ENCODE results near the gene MLANA.

GRCh38 chr9:5866685-5867084 lies 24.0 kb upstream of the MLANA start:
- TF ChIP-seq, protein P1, sequence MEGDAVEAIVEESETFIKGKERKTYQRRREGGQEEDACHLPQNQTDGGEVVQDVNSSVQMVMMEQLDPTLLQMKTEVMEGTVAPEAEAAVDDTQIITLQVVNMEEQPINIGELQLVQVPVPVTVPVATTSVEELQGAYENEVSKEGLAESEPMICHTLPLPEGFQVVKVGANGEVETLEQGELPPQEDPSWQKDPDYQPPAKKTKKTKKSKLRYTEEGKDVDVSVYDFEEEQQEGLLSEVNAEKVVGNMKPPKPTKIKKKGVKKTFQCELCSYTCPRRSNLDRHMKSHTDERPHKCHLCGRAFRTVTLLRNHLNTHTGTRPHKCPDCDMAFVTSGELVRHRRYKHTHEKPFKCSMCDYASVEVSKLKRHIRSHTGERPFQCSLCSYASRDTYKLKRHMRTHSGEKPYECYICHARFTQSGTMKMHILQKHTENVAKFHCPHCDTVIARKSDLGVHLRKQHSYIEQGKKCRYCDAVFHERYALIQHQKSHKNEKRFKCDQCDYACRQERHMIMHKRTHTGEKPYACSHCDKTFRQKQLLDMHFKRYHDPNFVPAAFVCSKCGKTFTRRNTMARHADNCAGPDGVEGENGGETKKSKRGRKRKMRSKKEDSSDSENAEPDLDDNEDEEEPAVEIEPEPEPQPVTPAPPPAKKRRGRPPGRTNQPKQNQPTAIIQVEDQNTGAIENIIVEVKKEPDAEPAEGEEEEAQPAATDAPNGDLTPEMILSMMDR (IDR thresholded peaks at IDR 0.05; ENCODE audit: low read depth, low read length, missing input control) = no peak
- TF ChIP-seq, protein P2, sequence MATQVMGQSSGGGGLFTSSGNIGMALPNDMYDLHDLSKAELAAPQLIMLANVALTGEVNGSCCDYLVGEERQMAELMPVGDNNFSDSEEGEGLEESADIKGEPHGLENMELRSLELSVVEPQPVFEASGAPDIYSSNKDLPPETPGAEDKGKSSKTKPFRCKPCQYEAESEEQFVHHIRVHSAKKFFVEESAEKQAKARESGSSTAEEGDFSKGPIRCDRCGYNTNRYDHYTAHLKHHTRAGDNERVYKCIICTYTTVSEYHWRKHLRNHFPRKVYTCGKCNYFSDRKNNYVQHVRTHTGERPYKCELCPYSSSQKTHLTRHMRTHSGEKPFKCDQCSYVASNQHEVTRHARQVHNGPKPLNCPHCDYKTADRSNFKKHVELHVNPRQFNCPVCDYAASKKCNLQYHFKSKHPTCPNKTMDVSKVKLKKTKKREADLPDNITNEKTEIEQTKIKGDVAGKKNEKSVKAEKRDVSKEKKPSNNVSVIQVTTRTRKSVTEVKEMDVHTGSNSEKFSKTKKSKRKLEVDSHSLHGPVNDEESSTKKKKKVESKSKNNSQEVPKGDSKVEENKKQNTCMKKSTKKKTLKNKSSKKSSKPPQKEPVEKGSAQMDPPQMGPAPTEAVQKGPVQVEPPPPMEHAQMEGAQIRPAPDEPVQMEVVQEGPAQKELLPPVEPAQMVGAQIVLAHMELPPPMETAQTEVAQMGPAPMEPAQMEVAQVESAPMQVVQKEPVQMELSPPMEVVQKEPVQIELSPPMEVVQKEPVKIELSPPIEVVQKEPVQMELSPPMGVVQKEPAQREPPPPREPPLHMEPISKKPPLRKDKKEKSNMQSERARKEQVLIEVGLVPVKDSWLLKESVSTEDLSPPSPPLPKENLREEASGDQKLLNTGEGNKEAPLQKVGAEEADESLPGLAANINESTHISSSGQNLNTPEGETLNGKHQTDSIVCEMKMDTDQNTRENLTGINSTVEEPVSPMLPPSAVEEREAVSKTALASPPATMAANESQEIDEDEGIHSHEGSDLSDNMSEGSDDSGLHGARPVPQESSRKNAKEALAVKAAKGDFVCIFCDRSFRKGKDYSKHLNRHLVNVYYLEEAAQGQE (IDR thresholded peaks at IDR 0.05) = no peak
- TF ChIP-seq MAX (IDR thresholded peaks at IDR 0.05) (no peak), GABPA (IDR thresholded peaks at IDR 0.05 in 1 of 2, conservative IDR thresholded peaks at IDR 0.05 in 1 of 2) (no peak), RAD21 (IDR thresholded peaks at IDR 0.05) (no peak), YY1 (IDR thresholded peaks at IDR 0.05) (no peak), FOXA1 (IDR thresholded peaks at IDR 0.05) (no peak), HNF4G (IDR thresholded peaks at IDR 0.05) (no peak), TAF1 (conservative IDR thresholded peaks at IDR 0.05) (no peak)
- TF ChIP-seq, protein P3, sequence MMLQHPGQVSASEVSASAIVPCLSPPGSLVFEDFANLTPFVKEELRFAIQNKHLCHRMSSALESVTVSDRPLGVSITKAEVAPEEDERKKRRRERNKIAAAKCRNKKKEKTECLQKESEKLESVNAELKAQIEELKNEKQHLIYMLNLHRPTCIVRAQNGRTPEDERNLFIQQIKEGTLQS (IDR thresholded peaks at IDR 0.05) = no peak

All from liver (tissue), 3 donors.